GM12878 (cell line): ENCODE measurements around the gene SLC25A11. TPM values are rescaled to one million over a fixed set of nuclear protein-coding genes. Genes with fewer than 3 reads are reported as not detected.
A peak's percentile ranks its signal among the peaks of the same experiment; 100 is the strongest.

Experiments
- ATF2 ChIP-seq: IDR thresholded peaks from 2 replicates; pipeline ENCODE4 v1.6.1; 2012; ENCODE audit warnings: low read length, inconsistent platforms
- ATF7 ChIP-seq: fragments of 450-650 bp; IDR thresholded peaks from 2 replicates; pipeline ENCODE4 v1.6.1; 2016; ENCODE audit warnings: low read depth, mild to moderate bottlenecking
- BCL11A ChIP-seq: IDR thresholded peaks from 2 replicates; pipeline ENCODE4 v1.6.1; 2011; ENCODE audit warnings: low read depth, low read length
- BHLHE40 ChIP-seq, 2 experiments: fragments of 450-650 bp in 1 of 2; IDR thresholded peaks; 2 replicates each; pipeline ENCODE4 v1.6.1; 2011 to 2017; ENCODE audit warnings: low read depth in 2 of 2, borderline replicate concordance in 1 of 2, improper control_type of control experiment in 1 of 2, low read length in 1 of 2, mild to moderate bottlenecking in 1 of 2
- CBX3 ChIP-seq: fragments of 200-600 bp; sonication (generic); IDR thresholded peaks from 2 replicates; pipeline ENCODE4 v1.6.1; 2016; ENCODE audit warnings: low read depth, borderline replicate concordance
- CHD2 ChIP-seq: IDR thresholded peaks from 2 replicates; pipeline ENCODE4 v1.6.1; 2011; ENCODE audit warnings: low read depth, low read length, improper control_type of control experiment, borderline replicate concordance
- CREB1 ChIP-seq: IDR thresholded peaks from 2 replicates; pipeline ENCODE4 v1.6.1; 2012; ENCODE audit warnings: low read depth, mild to moderate bottlenecking, inconsistent platforms
- DPF2 ChIP-seq: fragments of 450-650 bp; IDR thresholded peaks from 2 replicates; pipeline ENCODE4 v1.6.1; 2017; ENCODE audit warnings: mild to moderate bottlenecking
- EGR1 ChIP-seq, 2 experiments: IDR thresholded peaks; 1 replicate in 1 of 2; 2 replicates in 1 of 2; pipeline ENCODE4 v1.6.1; 2011 to 2012; ENCODE audit warnings: low read depth in 2 of 2, low read length in 2 of 2, borderline replicate concordance in 1 of 2, mild to moderate bottlenecking in 1 of 2, moderate library complexity in 1 of 2
- ELK1 ChIP-seq: IDR thresholded peaks from 2 replicates; pipeline ENCODE4 v1.6.1; 2012; ENCODE audit warnings: low read depth, low read length, improper control_type of control experiment
- GABPA ChIP-seq: IDR thresholded peaks from 2 replicates; pipeline ENCODE4 v1.6.1; 2014; ENCODE audit warnings: antibody characterized with exemption, low read depth, mild to moderate bottlenecking, inconsistent platforms
- HDAC6 ChIP-seq: fragments of 200-600 bp; sonication (generic); IDR thresholded peaks from one replicate; pipeline ENCODE4 v1.8.0; 2017; ENCODE audit warnings: antibody characterized with exemption; ENCODE audit not compliant: unreplicated experiment
- HDGF ChIP-seq: fragments of 450-650 bp; IDR thresholded peaks from 2 replicates; pipeline ENCODE4 v1.6.1; 2016; ENCODE audit warnings: antibody characterized with exemption
- IRF5 ChIP-seq: fragments of 450-650 bp; IDR thresholded peaks from 2 replicates; pipeline ENCODE4 v1.6.1; 2017; ENCODE audit warnings: borderline replicate concordance
- MTA2 ChIP-seq: fragments of 450-650 bp; IDR thresholded peaks from 2 replicates; pipeline ENCODE4 v1.6.1; 2016; ENCODE audit warnings: low read depth, mild to moderate bottlenecking, moderate library complexity
- MYC ChIP-seq: IDR thresholded peaks from 2 replicates; pipeline ENCODE4 v1.6.1; 2011; ENCODE audit warnings: mild to moderate bottlenecking, low read length, moderate library complexity, inconsistent platforms; ENCODE audit not compliant: insufficient read depth, insufficient replicate concordance, insufficient read length, severe bottlenecking
- PML ChIP-seq: IDR thresholded peaks from 2 replicates; pipeline ENCODE4 v1.6.1; 2012; ENCODE audit warnings: low read length, inconsistent platforms
- RB1 ChIP-seq: fragments of 450-650 bp; formaldehyde crosslinking; IDR thresholded peaks from 2 replicates; pipeline ENCODE4 v1.6.1; 2017; ENCODE audit warnings: mild to moderate bottlenecking, borderline replicate concordance
- RBBP5 ChIP-seq: fragments of 200-600 bp; sonication (generic); conservative IDR thresholded peaks from 2 replicates; pipeline ENCODE4 v1.6.1; 2016
- RCOR1 ChIP-seq: conservative IDR thresholded peaks from 2 replicates; pipeline ENCODE4 v1.6.1; 2012; ENCODE audit warnings: low read depth, low read length, improper control_type of control experiment
- RELB ChIP-seq: fragments of 450-650 bp; IDR thresholded peaks from 2 replicates; pipeline ENCODE4 v1.6.1; 2017; ENCODE audit warnings: low read depth, mild to moderate bottlenecking, moderate library complexity
- SMAD1 ChIP-seq: fragments of 450-650 bp; IDR thresholded peaks from 2 replicates; pipeline ENCODE4 v1.6.1; 2018; ENCODE audit warnings: mild to moderate bottlenecking, low read depth; ENCODE audit not compliant: partially characterized antibody
- TARDBP ChIP-seq: IDR thresholded peaks from 2 replicates; pipeline ENCODE4 v1.6.1; 2016; ENCODE audit warnings: borderline replicate concordance
- ZBTB33 ChIP-seq: fragments of 450-650 bp; IDR thresholded peaks from 2 replicates; pipeline ENCODE4 v1.6.1; 2017; ENCODE audit warnings: mild to moderate bottlenecking
- polyA plus RNA-seq, 11 experiments: library from polyadenylated mRNA; depleted of rRNA in 4 of 11; unstranded in 6 of 11; stranded (reverse) in 5 of 11; fragments of >200 nt; fragmentation: Nextera tagmentation in 4 of 11; fragmentation: Illumina TruSeq in 1 of 11; extraction: Ambion mirVana in 4 of 11; extraction: Trizol in 1 of 11; gene quantifications; 1 replicate in 1 of 11; 2 replicates in 10 of 11; pipeline versions ENCODE4 v1.2.1 to v1.2.3, GENCODE V29; 2011 to 2016; ENCODE audit warnings: inconsistent platforms in 2 of 11, missing spikeins in 2 of 11, low read depth in 1 of 11
- total RNA-seq, 4 experiments: library from RNA; depleted of rRNA in 3 of 4; stranded (reverse); fragments of >200 nt in 3 of 4; fragmentation: Illumina TruSeq in 1 of 4; extraction: Trizol in 1 of 4; gene quantifications; 2 replicates each; pipeline versions ENCODE4 v1.2.1 to v1.2.3, GENCODE V29; 2013 to 2021

Gene SLC25A11
- total and polyA plus RNA-seq, 10 of the 15 experiments (the other 5 are each of a cell fraction or from before 2014, with no cell fraction given) = 5.8 to 142 (median 65.0) TPM

- no peak for TF ChIP-seq ATF2
- no peak for TF ChIP-seq CREB1
- no peak for TF ChIP-seq ATF7
- peak; percentile 62; the same call in 1 of the 2 replicates for TF ChIP-seq DPF2
- TF ChIP-seq HDGF = no peak
- TF ChIP-seq RBBP5 = no peak
- no peak for TF ChIP-seq GABPA
- no peak for TF ChIP-seq ZBTB33
- peak; percentile 78; the same call in 1 of the 2 replicates for TF ChIP-seq RCOR1
- TF ChIP-seq RELB = no peak
- no peak for TF ChIP-seq PML
- TF ChIP-seq RB1 = peak; percentile 68; the same call in 1 of the 2 replicates
- peak; percentile 79 for TF ChIP-seq CHD2
- TF ChIP-seq ELK1 = 0 out of 2 replicates have a peak, but pooled peaks have one; percentile 37
- no peak; the same call in 1 of the 2 replicates for TF ChIP-seq TARDBP
- TF ChIP-seq SMAD1 = no peak
- TF ChIP-seq IRF5 = no peak
- TF ChIP-seq HDAC6 = no peak
- 0 out of 3 replicates have a peak, but pooled peaks of 1 of the 2 experiments have one; percentile 19 for TF ChIP-seq EGR1 (IDR thresholded peaks at IDR 0.05; ENCODE audit: borderline replicate concordance in 1 of 2, low read depth in 2 of 2, low read length in 2 of 2)
- no peak for TF ChIP-seq CBX3
- TF ChIP-seq BCL11A = no peak
- TF ChIP-seq MYC = no peak
- TF ChIP-seq MTA2 = no peak
- peak; percentile 41 to 88; a peak in 3 of 4 replicates for TF ChIP-seq BHLHE40 (IDR thresholded peaks at IDR 0.05; ENCODE audit: borderline replicate concordance in 1 of 2, low read depth in 2 of 2, low read length in 1 of 2)
Observed at GRCh38 chr17:4949321-4950074, 9.7 kb upstream of the SLC25A11 start (continued).
